Neural crest cell (in vitro differentiated cells): ENCODE measurements around the gene ING2. TPM values are rescaled to one million over a fixed set of nuclear protein-coding genes. Genes with fewer than 3 reads are reported as not detected.
"Not testable (repeated sequence)": the region's sequence is repeated elsewhere in the genome, so short reads cannot be mapped to it uniquely, and the experiment has no call there.

Experiments used
- DNase-seq: peaks from one replicate; pipeline ENCODE4 v3.0.0; 2021; ENCODE audit warnings: low read depth, mixed read lengths, low spot score
- H3K27ac Mint-ChIP-seq: one replicate; pipeline ENCODE4 v1.8.0; 2021; ENCODE audit warnings: mild to moderate bottlenecking, mixed read lengths; ENCODE audit not compliant: unreplicated experiment
- H3K27me3 Mint-ChIP-seq: 2 replicates; pipeline ENCODE4 v1.8.0; 2021; ENCODE audit warnings: low read depth, mild to moderate bottlenecking, mixed read lengths
- H3K36me3 Mint-ChIP-seq: 2 replicates; pipeline ENCODE4 v1.8.0; 2021; ENCODE audit warnings: low read depth, mild to moderate bottlenecking, mixed read lengths
- H3K4me1 Mint-ChIP-seq: 2 replicates; pipeline ENCODE4 v1.8.0; 2021; ENCODE audit warnings: mixed read lengths
- H3K4me3 Mint-ChIP-seq: one replicate; pipeline ENCODE4 v1.8.0; 2021; ENCODE audit warnings: mild to moderate bottlenecking, mixed read lengths
- H3K9me3 Mint-ChIP-seq: 2 replicates; pipeline ENCODE4 v1.8.0; 2021; ENCODE audit warnings: mixed read lengths
- total RNA-seq: library from RNA; stranded (reverse); gene quantifications from 2 replicates; pipeline ENCODE4 v1.2.1, GENCODE V29; 2021
- TF ChIP-seq, protein P1 (sequence below): fragments of 200-600 bp; sonication (generic); conservative IDR thresholded peaks from 2 replicates; pipeline ENCODE4 v1.5.0; 2021; ENCODE audit warnings: antibody characterized with exemption, mild to moderate bottlenecking

The ING2 gene
- total RNA-seq, 1 donor from 2014 or later: 16.9 TPM

DNA sequence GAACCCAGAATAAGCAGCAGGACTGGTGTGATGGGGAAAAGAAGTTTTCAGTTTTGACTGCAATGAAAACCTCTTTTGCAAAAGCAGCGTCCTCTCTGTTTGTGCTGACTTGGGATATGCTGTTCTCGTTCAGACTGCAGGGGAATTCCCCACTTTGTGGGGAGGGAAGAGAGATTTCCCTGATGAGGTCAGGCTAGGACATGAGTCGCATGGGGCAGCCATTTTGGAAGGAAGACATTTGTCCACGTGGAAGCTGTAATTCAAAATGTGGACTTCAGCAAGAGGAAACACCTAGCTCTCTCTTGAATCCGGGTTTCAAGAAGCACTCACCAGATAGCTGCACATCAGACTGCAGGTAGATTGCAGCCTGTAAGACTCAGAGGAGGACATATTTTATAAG, 39.3 kb downstream of the ING2 start:
- Mint-ChIP-seq H3K36me3 (no peaks in the 10 kb centered on the region), H3K27me3 (no peaks in the 10 kb centered on the region), H3K4me1 (peaks cover 17% of the 10 kb centered on the region), H3K4me3 (no peak overlapping the region), H3K9me3 (peaks cover 3% of the 10 kb centered on the region), H3K27ac (no peak overlapping the region)
- DNase-seq: no peak
- TF ChIP-seq, protein P1, sequence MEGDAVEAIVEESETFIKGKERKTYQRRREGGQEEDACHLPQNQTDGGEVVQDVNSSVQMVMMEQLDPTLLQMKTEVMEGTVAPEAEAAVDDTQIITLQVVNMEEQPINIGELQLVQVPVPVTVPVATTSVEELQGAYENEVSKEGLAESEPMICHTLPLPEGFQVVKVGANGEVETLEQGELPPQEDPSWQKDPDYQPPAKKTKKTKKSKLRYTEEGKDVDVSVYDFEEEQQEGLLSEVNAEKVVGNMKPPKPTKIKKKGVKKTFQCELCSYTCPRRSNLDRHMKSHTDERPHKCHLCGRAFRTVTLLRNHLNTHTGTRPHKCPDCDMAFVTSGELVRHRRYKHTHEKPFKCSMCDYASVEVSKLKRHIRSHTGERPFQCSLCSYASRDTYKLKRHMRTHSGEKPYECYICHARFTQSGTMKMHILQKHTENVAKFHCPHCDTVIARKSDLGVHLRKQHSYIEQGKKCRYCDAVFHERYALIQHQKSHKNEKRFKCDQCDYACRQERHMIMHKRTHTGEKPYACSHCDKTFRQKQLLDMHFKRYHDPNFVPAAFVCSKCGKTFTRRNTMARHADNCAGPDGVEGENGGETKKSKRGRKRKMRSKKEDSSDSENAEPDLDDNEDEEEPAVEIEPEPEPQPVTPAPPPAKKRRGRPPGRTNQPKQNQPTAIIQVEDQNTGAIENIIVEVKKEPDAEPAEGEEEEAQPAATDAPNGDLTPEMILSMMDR: no peak

DNA sequence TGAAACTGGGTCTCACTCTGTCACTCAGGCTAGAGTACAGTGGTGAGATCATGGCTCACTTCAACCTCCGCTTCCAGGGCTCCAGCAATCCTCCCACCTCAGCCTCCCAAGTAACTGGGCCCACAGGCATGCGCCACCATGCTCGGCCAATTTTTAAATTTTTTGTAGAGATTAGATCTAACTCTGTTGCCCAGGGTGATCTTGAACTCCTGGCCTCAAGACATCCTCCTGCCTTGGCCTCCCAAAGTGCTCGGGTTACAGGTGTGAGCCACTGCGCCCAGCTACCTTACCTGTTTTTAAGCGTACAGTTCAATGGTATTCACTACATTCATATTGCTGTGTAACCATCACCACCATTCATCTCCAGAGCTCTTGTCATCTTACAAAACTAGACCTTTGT, 41.5 kb downstream of the ING2 start:
- no peaks in the 10 kb centered on the region for H3K27me3 Mint-ChIP-seq
- no peak overlapping the region for H3K4me3 Mint-ChIP-seq
- H3K4me1 Mint-ChIP-seq: peaks cover 13% of the 10 kb centered on the region
- H3K36me3 Mint-ChIP-seq: no peaks in the 10 kb centered on the region
- DNase-seq: no peak
- H3K9me3 Mint-ChIP-seq: peaks cover 3% of the 10 kb centered on the region
- TF ChIP-seq, protein P1: no peak
- no peak overlapping the region for H3K27ac Mint-ChIP-seq

DNA sequence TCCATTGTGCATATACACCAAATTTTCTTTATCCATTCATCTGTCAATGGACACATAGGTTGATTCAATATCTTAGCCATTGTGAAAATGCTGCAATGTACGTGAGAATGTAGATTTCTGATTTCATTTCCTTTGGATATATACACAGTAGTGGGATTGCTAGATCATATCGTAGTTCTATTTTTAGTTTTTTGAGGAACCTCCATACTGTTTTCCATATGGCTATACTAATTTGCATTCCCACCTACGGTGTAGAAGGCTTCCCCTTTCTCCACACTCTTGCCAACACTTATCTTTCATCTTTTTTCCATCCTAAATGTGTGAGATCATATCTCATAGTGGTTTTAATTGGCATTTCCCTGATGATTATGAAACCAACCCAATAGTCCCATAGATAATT, 43.4 kb downstream of the ING2 start:
- Mint-ChIP-seq H3K4me3 (no peak overlapping the region), H3K9me3 (peaks cover 3% of the 10 kb centered on the region), H3K27ac (no peak overlapping the region), H3K27me3 (no peaks in the 10 kb centered on the region), H3K4me1 (peaks cover 14% of the 10 kb centered on the region), H3K36me3 (no peaks in the 10 kb centered on the region)
- DNase-seq: no peak
- TF ChIP-seq, protein P1: no peak

DNA sequence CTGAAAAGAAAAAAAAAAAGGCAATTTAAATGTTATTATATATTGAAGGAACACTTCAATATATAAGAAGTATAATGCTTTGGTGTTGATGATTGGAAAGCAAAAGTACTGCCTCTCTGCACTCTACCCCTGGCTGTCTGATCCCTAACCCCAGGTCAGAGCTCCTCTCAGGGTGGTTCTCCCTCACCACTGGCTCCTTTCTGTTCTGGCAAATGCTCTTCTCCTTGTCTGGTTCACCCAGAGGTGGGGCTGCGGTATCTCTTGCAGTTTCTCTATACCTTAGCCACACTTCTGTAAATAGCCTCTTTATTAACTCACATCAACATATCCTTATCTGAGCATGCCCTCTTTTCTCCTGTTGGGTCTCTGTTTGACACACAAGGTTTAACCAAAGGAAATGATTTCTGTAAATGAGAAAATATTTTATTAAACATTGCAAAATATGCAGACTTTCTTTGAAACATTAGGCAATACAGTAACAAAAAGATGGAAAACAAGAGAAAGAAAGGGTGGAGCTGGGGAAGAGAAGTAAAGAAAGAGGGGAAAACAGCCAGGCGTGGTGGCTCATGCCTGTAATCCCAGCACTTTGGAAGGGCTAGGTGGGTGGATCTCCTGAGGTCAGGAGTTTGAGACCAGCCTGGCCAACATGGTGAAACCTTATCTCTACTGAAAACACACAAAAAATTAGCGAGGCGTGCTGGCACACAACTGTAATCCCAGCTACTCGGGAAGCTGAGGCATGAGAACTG, 45.7 kb downstream of the ING2 start:
- no peaks in the 10 kb centered on the region for H3K36me3 Mint-ChIP-seq
- TF ChIP-seq, protein P1: no peak
- no peak overlapping the region for H3K27ac Mint-ChIP-seq
- DNase-seq: no peak
- H3K4me1 Mint-ChIP-seq: peaks cover 21% of the 10 kb centered on the region
- H3K4me3 Mint-ChIP-seq: no peak overlapping the region
- peaks cover 3% of the 10 kb centered on the region for H3K9me3 Mint-ChIP-seq
- H3K27me3 Mint-ChIP-seq: no peaks in the 10 kb centered on the region

DNA sequence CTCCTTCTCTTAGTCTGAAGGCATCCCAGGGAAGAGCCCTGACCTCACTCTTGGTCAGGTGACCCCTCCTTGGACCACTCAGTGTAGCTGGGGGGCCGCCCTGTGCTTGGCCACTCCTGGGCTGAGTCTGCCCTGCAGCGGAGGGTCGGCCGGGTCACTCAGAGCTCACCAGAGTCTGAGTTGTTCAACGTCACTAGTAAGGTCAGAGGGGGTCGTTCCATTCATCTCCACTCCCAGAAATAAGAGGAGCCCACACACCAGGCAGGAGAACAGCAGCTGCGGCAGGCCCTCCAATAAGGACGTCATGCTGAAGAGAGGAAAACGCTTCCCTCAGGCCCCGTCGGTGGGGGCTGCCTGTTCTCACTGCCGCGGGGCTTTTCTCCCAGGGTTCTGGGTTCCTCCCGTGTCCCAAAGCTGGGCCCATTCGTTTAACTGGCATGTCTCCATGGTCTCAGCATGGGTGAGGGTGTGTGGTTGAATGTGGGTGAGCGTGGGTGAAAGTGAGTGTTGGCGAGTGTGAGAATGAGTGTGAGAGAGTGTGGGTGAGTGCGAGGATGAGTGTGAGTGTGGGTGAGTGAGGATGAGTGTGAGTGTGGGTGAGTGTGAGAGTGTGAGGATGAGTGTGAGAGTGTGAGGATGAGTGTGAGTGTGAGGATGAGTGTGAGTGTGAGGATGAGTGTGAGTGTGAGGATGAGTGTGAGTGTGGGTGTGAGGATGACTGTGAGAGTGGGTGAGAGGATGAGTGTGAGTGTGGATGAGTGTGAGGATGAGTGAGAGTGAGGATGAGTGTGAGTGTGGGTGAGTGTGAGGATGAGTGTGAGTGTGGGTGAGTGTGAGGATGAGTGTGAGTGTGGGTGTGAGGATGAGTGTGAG, 47.7 kb downstream of the ING2 start:
- TF ChIP-seq, protein P1: no peak
- peak; percentile 26 for DNase-seq
- Mint-ChIP-seq H3K27me3 (no peaks in the 10 kb centered on the region), H3K27ac (peak overlapping the region; percentile 45), H3K36me3 (no peaks in the 10 kb centered on the region), H3K9me3 (no peaks in the 10 kb centered on the region), H3K4me1 (peaks cover 27% of the 10 kb centered on the region), H3K4me3 (no peak overlapping the region)

DNA sequence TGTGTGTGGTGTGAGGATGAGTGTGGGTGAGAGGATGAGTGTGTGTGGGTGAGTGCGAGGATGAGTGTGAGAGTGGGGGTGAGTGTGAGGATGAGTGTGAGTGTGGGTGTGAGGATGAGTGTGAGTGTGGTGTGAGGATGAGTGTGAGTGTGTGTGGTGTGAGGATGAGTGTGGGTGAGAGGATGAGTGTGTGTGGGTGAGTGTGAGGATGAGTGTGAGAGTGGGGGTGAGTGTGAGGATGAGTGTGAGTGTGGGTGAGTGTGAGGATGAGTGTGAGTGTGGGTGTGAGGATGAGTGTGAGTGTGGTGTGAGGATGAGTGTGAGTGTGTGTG, 48.3 kb downstream of the ING2 start:
- H3K36me3 Mint-ChIP-seq, H3K9me3 Mint-ChIP-seq, H3K27me3 Mint-ChIP-seq, H3K27ac Mint-ChIP-seq, H3K4me3 Mint-ChIP-seq, DNase-seq: not testable (repeated sequence)
- H3K4me1 Mint-ChIP-seq: peaks cover 27% of the 10 kb centered on the region
